ENCODE results near the gene C20orf141.

C20orf141 gene

DNA sequence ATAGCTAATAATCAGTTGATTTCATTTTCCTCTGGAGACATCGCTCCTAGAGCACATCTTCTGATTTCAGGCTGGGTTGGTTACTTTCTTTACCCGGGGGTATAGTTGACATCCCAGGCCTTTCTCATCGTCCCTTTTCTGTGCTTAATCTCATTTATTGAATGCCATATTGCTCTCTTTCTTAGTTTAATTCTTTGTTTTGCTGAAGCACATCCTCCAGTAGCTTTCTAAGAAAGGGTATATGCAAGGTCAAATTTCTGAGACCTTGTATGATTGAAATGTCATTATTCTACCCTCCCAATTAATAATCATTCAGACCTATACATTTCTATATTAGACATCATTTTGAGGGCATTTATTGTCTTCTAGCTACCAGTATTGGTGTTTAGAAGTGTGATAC, 2.6 kb upstream of the C20orf141 start:
- Histone ChIP-seq H3K4me2 (ENCODE audit: low read depth, low read length, poor library complexity, severe bottlenecking) (no peak overlapping the region), H3F3A (ENCODE audit: low read depth) (no peaks in the 10 kb centered on the region), H4K20me1 (ENCODE audit: insufficient read depth, low read length, poor library complexity, severe bottlenecking) (no peaks in the 10 kb centered on the region), H3K4me1 (ENCODE audit: insufficient read depth, low read length, poor library complexity, severe bottlenecking) (peaks cover 26% of the 10 kb centered on the region), H3K4me3 (ENCODE audit: low read length, poor library complexity, severe bottlenecking) (no peak overlapping the region), H2AFZ (ENCODE audit: low read length) (no peak overlapping the region), H3K36me3 (ENCODE audit: insufficient read depth, low read length) (no peaks in the 10 kb centered on the region), H3K79me2 (ENCODE audit: insufficient read depth, low read length) (no peaks in the 10 kb centered on the region), H3K9me3 (ENCODE audit: insufficient read depth, low read depth, low read length) (no peaks in the 10 kb centered on the region), H3K9ac (ENCODE audit: low read depth, low read length, poor library complexity, severe bottlenecking) (no peak overlapping the region), H3K27me3 (ENCODE audit: insufficient read depth, low read length, poor library complexity, severe bottlenecking) (no peaks in the 10 kb centered on the region), H3K9me2 (replicated peaks; ENCODE audit: low read depth, low read length) (no peaks in the 10 kb centered on the region)
- TF ChIP-seq EZH2phosphoT487 (IDR thresholded peaks at IDR 0.05; ENCODE audit: borderline replicate concordance), result no peak
- TF ChIP-seq, protein P1, sequence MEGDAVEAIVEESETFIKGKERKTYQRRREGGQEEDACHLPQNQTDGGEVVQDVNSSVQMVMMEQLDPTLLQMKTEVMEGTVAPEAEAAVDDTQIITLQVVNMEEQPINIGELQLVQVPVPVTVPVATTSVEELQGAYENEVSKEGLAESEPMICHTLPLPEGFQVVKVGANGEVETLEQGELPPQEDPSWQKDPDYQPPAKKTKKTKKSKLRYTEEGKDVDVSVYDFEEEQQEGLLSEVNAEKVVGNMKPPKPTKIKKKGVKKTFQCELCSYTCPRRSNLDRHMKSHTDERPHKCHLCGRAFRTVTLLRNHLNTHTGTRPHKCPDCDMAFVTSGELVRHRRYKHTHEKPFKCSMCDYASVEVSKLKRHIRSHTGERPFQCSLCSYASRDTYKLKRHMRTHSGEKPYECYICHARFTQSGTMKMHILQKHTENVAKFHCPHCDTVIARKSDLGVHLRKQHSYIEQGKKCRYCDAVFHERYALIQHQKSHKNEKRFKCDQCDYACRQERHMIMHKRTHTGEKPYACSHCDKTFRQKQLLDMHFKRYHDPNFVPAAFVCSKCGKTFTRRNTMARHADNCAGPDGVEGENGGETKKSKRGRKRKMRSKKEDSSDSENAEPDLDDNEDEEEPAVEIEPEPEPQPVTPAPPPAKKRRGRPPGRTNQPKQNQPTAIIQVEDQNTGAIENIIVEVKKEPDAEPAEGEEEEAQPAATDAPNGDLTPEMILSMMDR (conservative IDR thresholded peaks at IDR 0.05; ENCODE audit: low read length), result no peak

DNA sequence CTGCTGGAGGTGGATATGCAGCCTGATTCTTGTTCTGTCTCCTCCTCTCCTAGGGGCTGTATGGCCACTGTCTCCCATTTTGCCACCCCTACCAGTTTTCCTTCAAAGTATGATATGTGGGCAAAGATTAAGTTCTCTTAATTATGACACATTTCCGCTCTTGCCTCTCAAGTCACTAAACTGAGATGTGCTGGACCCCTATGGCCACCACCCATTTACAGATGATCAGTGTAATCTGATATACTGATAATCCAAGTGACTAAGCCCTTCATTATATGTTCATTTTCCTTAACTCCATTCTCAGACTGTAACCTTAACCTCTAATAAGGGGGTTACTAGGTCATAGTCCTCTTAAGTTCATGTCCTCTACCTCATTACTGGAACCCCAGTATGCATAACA, 711 bp upstream of the C20orf141 start:
- H3K9me3 ChIP-seq (ENCODE audit: insufficient read depth, low read depth, low read length), result no peaks in the 10 kb centered on the region
- no peak for TF ChIP-seq EZH2phosphoT487 (IDR thresholded peaks at IDR 0.05; ENCODE audit: borderline replicate concordance)
- TF ChIP-seq, protein P1 (conservative IDR thresholded peaks at IDR 0.05; ENCODE audit: low read length), result no peak
- H3K9me2 ChIP-seq (replicated peaks; ENCODE audit: low read depth, low read length), result no peaks in the 10 kb centered on the region
- H3K36me3 ChIP-seq (ENCODE audit: insufficient read depth, low read length), result no peaks in the 10 kb centered on the region
- no peaks in the 10 kb centered on the region for H4K20me1 ChIP-seq (ENCODE audit: insufficient read depth, low read length, poor library complexity, severe bottlenecking)
- H3K4me3 ChIP-seq (ENCODE audit: low read length, poor library complexity, severe bottlenecking), result no peak overlapping the region
- no peaks in the 10 kb centered on the region for H3K79me2 ChIP-seq (ENCODE audit: insufficient read depth, low read length)
- H3K9ac ChIP-seq (ENCODE audit: low read depth, low read length, poor library complexity, severe bottlenecking), result peak overlapping the region; percentile 8
- H3K4me1 ChIP-seq (ENCODE audit: insufficient read depth, low read length, poor library complexity, severe bottlenecking), result peaks cover 26% of the 10 kb centered on the region
- H2AFZ ChIP-seq (ENCODE audit: low read length), result no peak overlapping the region
- peak overlapping the region; percentile 25 for H3K4me2 ChIP-seq (ENCODE audit: low read depth, low read length, poor library complexity, severe bottlenecking)
- H3K27me3 ChIP-seq (ENCODE audit: insufficient read depth, low read length, poor library complexity, severe bottlenecking), result no peaks in the 10 kb centered on the region
- H3F3A ChIP-seq (ENCODE audit: low read depth), result no peaks in the 10 kb centered on the region

DNA sequence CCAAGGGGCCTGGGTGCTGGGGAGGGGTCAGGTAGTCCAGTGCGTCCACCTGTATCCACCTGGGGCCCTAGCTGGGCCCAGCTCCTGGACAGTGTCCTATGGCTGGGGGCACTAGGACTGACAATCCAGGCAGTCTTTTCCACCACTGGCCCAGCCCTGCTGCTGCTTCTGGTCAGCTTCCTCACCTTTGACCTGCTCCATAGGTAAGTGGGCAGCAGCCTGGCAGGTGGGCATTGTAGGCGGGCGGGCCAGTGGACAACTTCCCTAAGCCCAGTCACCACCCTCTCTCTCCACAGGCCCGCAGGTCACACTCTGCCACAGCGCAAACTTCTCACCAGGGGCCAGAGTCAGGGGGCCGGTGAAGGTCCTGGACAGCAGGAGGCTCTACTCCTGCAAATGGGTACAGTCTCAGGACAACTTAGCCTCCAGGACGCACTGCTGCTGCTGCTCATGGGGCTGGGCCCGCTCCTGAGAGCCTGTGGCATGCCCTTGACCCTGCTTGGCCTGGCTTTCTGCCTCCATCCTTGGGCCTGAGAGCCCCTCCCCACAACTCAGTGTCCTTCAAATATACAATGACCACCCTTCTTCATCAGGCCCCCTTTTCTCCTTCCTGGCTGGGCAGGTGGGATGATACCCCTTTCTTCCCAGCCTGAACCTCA, 584 bp downstream of the C20orf141 start:
- Histone ChIP-seq H3K9me3 (ENCODE audit: insufficient read depth, low read depth, low read length) (no peaks in the 10 kb centered on the region), H3K4me1 (ENCODE audit: insufficient read depth, low read length, poor library complexity, severe bottlenecking) (peaks cover 26% of the 10 kb centered on the region), H3K9me2 (replicated peaks; ENCODE audit: low read depth, low read length) (no peaks in the 10 kb centered on the region), H3K27me3 (ENCODE audit: insufficient read depth, low read length, poor library complexity, severe bottlenecking) (no peaks in the 10 kb centered on the region), H3K4me3 (ENCODE audit: low read length, poor library complexity, severe bottlenecking) (no peak overlapping the region), H4K20me1 (ENCODE audit: insufficient read depth, low read length, poor library complexity, severe bottlenecking) (no peaks in the 10 kb centered on the region), H3K79me2 (ENCODE audit: insufficient read depth, low read length) (no peaks in the 10 kb centered on the region), H3K4me2 (ENCODE audit: low read depth, low read length, poor library complexity, severe bottlenecking) (peak overlapping the region; percentile 25), H3F3A (ENCODE audit: low read depth) (no peaks in the 10 kb centered on the region), H2AFZ (ENCODE audit: low read length) (no peak overlapping the region), H3K36me3 (ENCODE audit: insufficient read depth, low read length) (no peaks in the 10 kb centered on the region), H3K9ac (ENCODE audit: low read depth, low read length, poor library complexity, severe bottlenecking) (no peak overlapping the region)
- TF ChIP-seq EZH2phosphoT487 (IDR thresholded peaks at IDR 0.05; ENCODE audit: borderline replicate concordance), result no peak
- TF ChIP-seq, protein P1 (conservative IDR thresholded peaks at IDR 0.05; ENCODE audit: low read length), result no peak
